Trophoblast cell (in vitro differentiated cells and primary cell): Measurements from ENCODE around the gene FCRL6.

Experiments used
- DNase-seq, 2 donors: peaks; one replicate each; pipeline ENCODE4 v3.0.0-alpha.2; 2016
- H2AFZ ChIP-seq: 2 replicates; pipeline ENCODE4 v1.6.1; 2013; ENCODE audit warnings: low read length, moderate library complexity, mild to moderate bottlenecking; ENCODE audit not compliant: insufficient read depth, poor library complexity
- H2AK5ac ChIP-seq: 2 replicates; pipeline ENCODE4 v1.6.1; 2013; ENCODE audit warnings: mild to moderate bottlenecking, low read length
- H2BK120ac ChIP-seq: 2 replicates; pipeline ENCODE4 v1.6.1; 2013; ENCODE audit warnings: low read length, mild to moderate bottlenecking, moderate library complexity; ENCODE audit not compliant: insufficient read depth, poor library complexity
- H2BK12ac ChIP-seq: 2 replicates; pipeline ENCODE4 v1.6.1; 2013; ENCODE audit warnings: mild to moderate bottlenecking, low read length, moderate library complexity
- H2BK5ac ChIP-seq: 2 replicates; pipeline ENCODE4 v1.6.1; 2013; ENCODE audit warnings: low read length, low read depth, moderate library complexity, mild to moderate bottlenecking; ENCODE audit not compliant: poor library complexity
- H3K14ac ChIP-seq: 2 replicates; pipeline ENCODE4 v1.6.1; 2013; ENCODE audit warnings: mild to moderate bottlenecking, low read length
- H3K18ac ChIP-seq: 2 replicates; pipeline ENCODE4 v1.6.1; 2013; ENCODE audit warnings: mild to moderate bottlenecking, low read length
- H3K23ac ChIP-seq: 2 replicates; pipeline ENCODE4 v1.6.1; 2013; ENCODE audit warnings: low read length
- H3K27ac ChIP-seq: 2 replicates; pipeline ENCODE4 v1.5.1; 2013; ENCODE audit warnings: low read depth, mild to moderate bottlenecking, inconsistent platforms, low read length, moderate library complexity
- H3K27me3 ChIP-seq: 2 replicates; pipeline ENCODE4 v1.6.1; 2013; ENCODE audit warnings: inconsistent platforms, mild to moderate bottlenecking, low read length, moderate library complexity; ENCODE audit not compliant: insufficient read depth
- H3K36me3 ChIP-seq, 2 experiments: 1 replicate in 1 of 2; 2 replicates in 1 of 2; pipeline ENCODE4 v1.6.1; 2013; ENCODE audit warnings: low read length in 2 of 2, mild to moderate bottlenecking in 2 of 2, moderate library complexity in 1 of 2; ENCODE audit not compliant: insufficient read depth in 2 of 2, control insufficient read depth in 1 of 2
- H3K4ac ChIP-seq: 2 replicates; pipeline ENCODE4 v1.6.1; 2013; ENCODE audit warnings: low read depth, mild to moderate bottlenecking, low read length, moderate library complexity
- H3K4me1 ChIP-seq, 2 experiments: 1 replicate in 1 of 2; 2 replicates in 1 of 2; pipeline ENCODE4 v1.6.1; 2013; ENCODE audit warnings: low read length in 2 of 2, mild to moderate bottlenecking in 2 of 2, moderate library complexity in 1 of 2; ENCODE audit not compliant: insufficient read depth in 2 of 2, control insufficient read depth in 1 of 2
- H3K4me2 ChIP-seq: 2 replicates; pipeline ENCODE4 v1.6.1; 2013; ENCODE audit warnings: inconsistent platforms, mild to moderate bottlenecking, low read length, moderate library complexity
- H3K4me3 ChIP-seq: 2 replicates; pipeline ENCODE4 v1.5.1; 2013; ENCODE audit warnings: mild to moderate bottlenecking, low read depth, low read length, inconsistent platforms
- H3K79me1 ChIP-seq: one replicate; pipeline ENCODE4 v1.6.1; 2013; ENCODE audit warnings: low read length
- H3K79me2 ChIP-seq: 2 replicates; pipeline ENCODE4 v1.6.1; 2013; ENCODE audit warnings: low read length, mild to moderate bottlenecking; ENCODE audit not compliant: control insufficient read depth, insufficient read depth, poor library complexity
- H3K9ac ChIP-seq: 2 replicates; pipeline ENCODE4 v1.6.1; 2013; ENCODE audit warnings: mild to moderate bottlenecking, low read length
- H3K9me3 ChIP-seq: 2 replicates; pipeline ENCODE4 v1.6.1; 2013; ENCODE audit warnings: low read depth, mild to moderate bottlenecking, control low read depth, inconsistent platforms, low read length; ENCODE audit not compliant: insufficient read depth
- H4K12ac ChIP-seq: 2 replicates; pipeline ENCODE4 v1.6.1; 2013; ENCODE audit warnings: low read depth, mild to moderate bottlenecking, low read length, moderate library complexity
- H4K8ac ChIP-seq: 2 replicates; pipeline ENCODE4 v1.6.1; 2013; ENCODE audit warnings: low read depth, mild to moderate bottlenecking, low read length, moderate library complexity
- H4K91ac ChIP-seq: one replicate; pipeline ENCODE4 v1.6.1; 2013; ENCODE audit warnings: low read depth, mild to moderate bottlenecking, low read length, moderate library complexity
- WGBS: extraction: QIAGEN DNeasy Blood & Tissue Kit; methylation state at CpG from one replicate; pipeline ENCODE4 v1.1.7; 2013; ENCODE audit warnings: missing lambda C conversion rate; ENCODE audit not compliant: insufficient read length, insufficient coverage; ENCODE audit errors: extremely low coverage; 5-methylcytosine and 5-hydroxymethylcytosine counted together

The FCRL6 gene

GRCh38 chr1:159827549-159827948 lies 25.4 kb downstream of the FCRL6 start:
- no peaks in the 10 kb centered on the region for H3K9me3 ChIP-seq
- H3K79me2 ChIP-seq: no peaks in the 10 kb centered on the region

GRCh38 chr1:159828176-159828575 lies 26.0 kb downstream of the FCRL6 start:
- H2BK120ac ChIP-seq: no peak overlapping the region
- DNase-seq: no peak
- H3K14ac ChIP-seq: no peak overlapping the region
- no peak overlapping the region for H2BK5ac ChIP-seq
- peaks cover 18 to 26% of the 10 kb centered on the region in 2 experiments for H3K4me1 ChIP-seq
- H3K79me2 ChIP-seq: no peaks in the 10 kb centered on the region
- H3K9ac ChIP-seq: no peak overlapping the region
- H3K9me3 ChIP-seq: no peaks in the 10 kb centered on the region
- H2BK12ac ChIP-seq: no peak overlapping the region
- no peak overlapping the region for H3K23ac ChIP-seq
- H2AFZ ChIP-seq: no peak overlapping the region
- no peak overlapping the region for H4K12ac ChIP-seq
- no peaks in the 10 kb centered on the region for H3K36me3 ChIP-seq
- H4K8ac ChIP-seq: no peak overlapping the region
- H3K4ac ChIP-seq: no peak overlapping the region
- no peak overlapping the region for H3K4me2 ChIP-seq
- H3K27me3 ChIP-seq: no peaks in the 10 kb centered on the region
- H3K79me1 ChIP-seq: peaks cover 2% of the 10 kb centered on the region
- H4K91ac ChIP-seq: no peak overlapping the region
- WGBS: no CpG with 5 or more reads among the region's 3 CpGs
- no peak overlapping the region for H3K27ac ChIP-seq
- H2AK5ac ChIP-seq: no peak overlapping the region
- H3K18ac ChIP-seq: no peak overlapping the region
- no peak overlapping the region for H3K4me3 ChIP-seq

More at GRCh38 chr1:159827549-159827948, 25.4 kb downstream of the FCRL6 start:
- Histone ChIP-seq H3K23ac (no peak overlapping the region), H2BK12ac (no peak overlapping the region), H3K4me3 (no peak overlapping the region), H3K27ac (no peak overlapping the region), H4K12ac (no peak overlapping the region), H3K14ac (no peak overlapping the region), H3K18ac (no peak overlapping the region), H4K8ac (no peak overlapping the region), H3K4me1 (peaks cover 18 to 26% of the 10 kb centered on the region in 2 experiments), H3K27me3 (no peaks in the 10 kb centered on the region), H4K91ac (no peak overlapping the region), H2AK5ac (no peak overlapping the region), H3K9ac (no peak overlapping the region), H3K36me3 (no peaks in the 10 kb centered on the region), H2BK120ac (no peak overlapping the region), H3K4ac (no peak overlapping the region), H2BK5ac (no peak overlapping the region), H2AFZ (no peak overlapping the region), H3K79me1 (peaks cover 2% of the 10 kb centered on the region), H3K4me2 (no peak overlapping the region)
- no peak for DNase-seq
- no CpG with 5 or more reads among the region's 3 CpGs for WGBS

DNA sequence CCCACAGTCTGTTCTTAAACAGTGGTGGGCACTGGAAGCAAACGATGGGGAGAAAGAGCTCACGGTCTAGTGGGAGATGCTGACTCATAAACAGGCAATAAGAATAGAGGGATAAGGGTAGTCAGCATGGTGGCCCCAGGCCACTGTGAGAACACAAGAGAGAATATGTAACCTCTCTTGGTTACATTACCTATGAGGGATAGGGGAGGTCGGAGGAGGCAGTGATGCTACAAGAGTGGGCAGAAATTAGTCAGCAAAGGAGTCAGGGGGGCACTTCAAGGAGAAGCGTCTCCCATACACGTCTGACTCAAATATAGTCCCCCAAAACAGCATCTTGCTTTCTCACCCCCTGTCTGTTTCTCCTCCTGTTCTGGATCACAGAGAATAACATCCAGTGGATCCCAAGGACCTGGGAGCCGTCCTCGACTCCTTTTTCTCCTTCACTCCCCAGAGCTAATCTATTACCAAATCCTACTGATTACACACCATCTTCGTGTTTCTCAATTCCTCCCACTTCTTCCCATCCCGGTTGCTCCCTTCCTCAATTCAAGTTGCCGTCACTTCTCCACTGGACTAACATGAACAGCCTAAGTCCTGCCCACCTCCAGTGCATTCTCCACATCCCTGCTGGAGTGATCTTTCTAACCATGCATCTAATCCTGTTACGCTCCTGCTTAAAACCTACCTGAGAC lies 26.6 kb downstream of the FCRL6 start:
- Histone ChIP-seq H3K14ac (no peak overlapping the region), H3K4me3 (no peak overlapping the region), H3K27me3 (no peaks in the 10 kb centered on the region), H4K12ac (no peak overlapping the region), H2BK12ac (no peak overlapping the region), H2BK5ac (no peak overlapping the region), H3K4ac (no peak overlapping the region), H2AFZ (no peak overlapping the region), H3K9me3 (no peaks in the 10 kb centered on the region), H3K4me2 (no peak overlapping the region), H3K27ac (no peak overlapping the region), H3K36me3 (no peaks in the 10 kb centered on the region), H3K18ac (no peak overlapping the region), H2AK5ac (no peak overlapping the region), H2BK120ac (no peak overlapping the region), H4K91ac (no peak overlapping the region), H4K8ac (no peak overlapping the region), H3K4me1 (peaks cover 18 to 26% of the 10 kb centered on the region in 2 experiments), H3K79me1 (peaks cover 2% of the 10 kb centered on the region), H3K23ac (no peak overlapping the region), H3K9ac (no peak overlapping the region), H3K79me2 (no peaks in the 10 kb centered on the region)
- no peak for DNase-seq
- WGBS: no CpG with 5 or more reads among the region's 11 CpGs

GRCh38 chr1:159829273-159829634 lies 27.1 kb downstream of the FCRL6 start:
- no peak overlapping the region for H2AK5ac ChIP-seq
- no peaks in the 10 kb centered on the region for H3K27me3 ChIP-seq
- no peak overlapping the region for H3K27ac ChIP-seq
- DNase-seq: peak; percentile 48 to 74
- no peak overlapping the region for H4K8ac ChIP-seq
- no peaks in the 10 kb centered on the region for H3K9me3 ChIP-seq
- no peak overlapping the region for H3K4me3 ChIP-seq
- H2BK5ac ChIP-seq: no peak overlapping the region
- no peaks in the 10 kb centered on the region for H3K79me2 ChIP-seq
- no peak overlapping the region for H2BK120ac ChIP-seq
- no peak overlapping the region for H3K14ac ChIP-seq
- no peaks in the 10 kb centered on the region for H3K36me3 ChIP-seq
- peaks cover 18 to 26% of the 10 kb centered on the region in 2 experiments for H3K4me1 ChIP-seq
- no peak overlapping the region for H3K23ac ChIP-seq
- peaks cover 2% of the 10 kb centered on the region for H3K79me1 ChIP-seq
- WGBS: no CpG with 5 or more reads among the region's 3 CpGs
- no peak overlapping the region for H4K12ac ChIP-seq
- no peak overlapping the region for H3K18ac ChIP-seq
- no peak overlapping the region for H2AFZ ChIP-seq
- H3K9ac ChIP-seq: no peak overlapping the region
- H3K4me2 ChIP-seq: no peak overlapping the region
- no peak overlapping the region for H2BK12ac ChIP-seq
- H4K91ac ChIP-seq: no peak overlapping the region
- H3K4ac ChIP-seq: no peak overlapping the region
